HUES48 (cell line): ENCODE data around the gene SSR2.
"Not testable (repeated sequence)": the region's sequence is repeated elsewhere in the genome, so short reads cannot be mapped to it uniquely, and the experiment has no call there.

ENCODE experiments used
- H3K27ac ChIP-seq: one replicate; pipeline ENCODE4 v1.7.0; 2013; ENCODE audit warnings: low read depth, low read length, inconsistent platforms
- H3K27me3 ChIP-seq: 2 replicates; pipeline ENCODE4 v1.6.1; 2013; ENCODE audit warnings: mild to moderate bottlenecking, low read length; ENCODE audit not compliant: control insufficient read depth, insufficient read depth
- H3K36me3 ChIP-seq: 2 replicates; pipeline ENCODE4 v1.6.1; 2013; ENCODE audit warnings: low read length; ENCODE audit not compliant: control insufficient read depth, insufficient read depth
- H3K4me1 ChIP-seq: 2 replicates; pipeline ENCODE4 v1.6.1; 2013; ENCODE audit warnings: mild to moderate bottlenecking, low read length; ENCODE audit not compliant: control insufficient read depth, insufficient read depth
- H3K4me3 ChIP-seq: 2 replicates; pipeline ENCODE4 v1.5.1; 2013; ENCODE audit warnings: mild to moderate bottlenecking, low read depth, low read length
- H3K9ac ChIP-seq: 2 replicates; pipeline ENCODE4 v1.6.1; 2013; ENCODE audit warnings: mild to moderate bottlenecking, low read depth, low read length, moderate library complexity
- H3K9me3 ChIP-seq: 2 replicates; pipeline ENCODE4 v1.6.1; 2013; ENCODE audit warnings: low read length; ENCODE audit not compliant: control insufficient read depth, insufficient read depth

Gene SSR2

DNA sequence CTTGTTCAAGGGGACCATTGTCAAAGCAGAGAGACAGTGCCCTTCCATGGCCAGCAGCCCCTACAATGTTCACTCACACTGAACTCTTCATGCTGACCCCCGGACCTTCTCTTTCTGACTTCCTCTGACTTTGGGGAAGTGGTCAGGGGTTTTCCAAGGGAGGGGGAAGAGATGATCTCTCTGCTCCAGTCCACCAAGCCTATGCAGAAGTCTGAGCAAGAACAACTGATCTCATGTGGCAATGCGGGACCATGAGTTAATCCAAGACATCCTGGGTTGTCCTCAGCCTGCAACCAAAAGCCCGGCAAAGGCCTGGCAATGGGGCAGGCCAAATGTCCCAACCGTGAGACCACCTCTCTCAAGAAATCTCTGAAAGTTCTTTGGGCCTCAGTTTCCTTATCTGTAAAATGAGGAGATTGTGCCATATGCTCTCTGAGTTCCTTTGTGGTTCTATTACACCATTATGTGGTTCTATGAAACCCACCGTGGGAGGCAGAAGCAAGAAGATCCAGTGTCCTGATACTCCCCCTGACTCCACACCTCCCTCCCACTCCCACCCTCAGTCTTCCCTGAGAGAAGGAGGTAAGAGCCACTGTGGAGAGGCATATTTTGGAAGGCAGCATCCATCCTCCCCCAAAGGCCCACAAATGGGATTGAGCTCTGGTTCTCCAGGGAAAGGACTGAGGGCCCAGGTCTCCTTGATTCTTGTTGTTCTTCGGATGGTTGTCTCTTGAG is 30.6 kb downstream of the SSR2 start:
- Histone ChIP-seq H3K27me3 (no peaks in the 10 kb centered on the region), H3K9me3 (no peaks in the 10 kb centered on the region), H3K9ac (no peak overlapping the region), H3K36me3 (no peaks in the 10 kb centered on the region), H3K4me1 (0 out of 2 replicates have a peak, but pooled peaks cover 4% of the 10 kb centered on the region), H3K27ac (no peak overlapping the region), H3K4me3 (no peak overlapping the region)

DNA sequence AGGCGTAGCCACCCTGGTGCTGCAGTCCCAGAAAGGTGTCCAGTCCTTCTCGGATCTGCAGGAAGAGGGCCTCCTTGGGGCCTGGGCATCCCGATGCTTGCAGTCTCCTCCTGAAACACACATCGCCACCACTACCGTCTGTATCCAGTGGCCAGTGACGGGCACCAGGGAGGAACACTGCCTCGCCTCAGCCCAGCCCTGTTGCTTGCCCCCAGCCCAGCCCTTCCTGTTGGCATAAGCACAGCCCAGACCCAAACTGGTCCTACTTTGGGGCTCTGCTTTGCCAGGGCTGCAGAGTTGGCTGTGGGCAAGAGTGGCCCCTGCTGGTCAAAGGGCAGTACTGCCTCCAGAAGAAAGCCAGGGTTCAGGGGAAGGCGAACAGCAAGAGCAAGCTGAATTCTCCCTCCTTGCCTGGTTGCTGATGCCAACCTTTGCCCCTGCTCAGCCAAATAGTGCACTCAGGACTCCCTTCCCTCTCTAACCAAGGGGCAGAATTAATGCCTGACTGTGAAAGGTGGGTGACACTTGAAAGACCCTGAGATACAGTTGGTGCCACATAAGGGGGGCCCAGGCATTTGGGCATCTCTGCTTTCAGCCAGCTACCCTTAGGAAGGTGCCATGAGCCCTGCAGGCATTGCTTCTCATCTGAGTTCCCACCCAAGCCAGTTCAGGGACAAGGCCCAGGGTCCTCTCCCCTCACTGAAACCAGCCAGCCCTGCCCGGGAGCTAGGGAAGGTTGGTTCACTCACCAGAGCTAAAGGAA is 31.3 kb downstream of the SSR2 start:
- H3K36me3 ChIP-seq, result no peaks in the 10 kb centered on the region
- no peaks in the 10 kb centered on the region for H3K9me3 ChIP-seq
- 0 out of 2 replicates have a peak, but pooled peaks cover 4% of the 10 kb centered on the region for H3K4me1 ChIP-seq
- H3K9ac ChIP-seq, result no peak overlapping the region
- H3K27me3 ChIP-seq, result no peaks in the 10 kb centered on the region
- H3K27ac ChIP-seq, result no peak overlapping the region
- no peak overlapping the region for H3K4me3 ChIP-seq

DNA sequence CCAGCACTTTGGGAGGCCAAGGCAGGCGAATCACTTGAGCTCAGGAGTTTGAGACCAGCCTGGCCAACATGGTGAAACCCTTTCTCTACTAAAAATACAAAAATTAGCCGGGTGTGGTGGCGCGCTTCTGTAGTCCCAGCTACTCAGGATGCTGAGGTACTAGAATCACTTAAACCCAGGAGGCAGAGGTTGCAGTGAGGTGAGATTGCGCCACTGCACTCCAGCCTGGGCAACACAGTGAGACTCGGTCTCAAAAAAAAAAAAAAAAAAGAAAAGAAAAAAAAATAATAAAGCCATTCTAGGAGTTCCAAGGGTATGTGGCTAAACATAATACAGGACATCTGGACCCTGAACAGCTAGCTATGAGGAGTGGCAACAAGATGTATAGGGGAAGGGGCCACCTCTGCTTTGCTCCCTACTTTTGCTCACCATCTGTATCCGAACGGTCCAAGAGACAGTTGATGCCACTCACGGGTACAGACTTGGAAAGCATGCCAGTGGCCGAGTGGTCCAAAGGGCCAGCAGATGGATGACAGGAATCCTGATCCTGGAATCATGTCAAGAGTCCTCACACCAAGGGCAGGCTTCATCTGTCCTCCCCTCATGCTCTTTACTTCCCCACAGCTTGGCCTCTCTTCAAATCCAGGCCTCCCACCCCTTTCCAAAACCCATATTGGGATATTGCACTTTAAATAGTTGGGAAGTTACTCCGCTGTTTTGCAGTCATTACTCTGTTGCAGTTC is 35.7 kb downstream of the SSR2 start:
- H3K27ac ChIP-seq, H3K9ac ChIP-seq, H3K9me3 ChIP-seq, H3K4me3 ChIP-seq, H3K27me3 ChIP-seq, H3K36me3 ChIP-seq: not testable (repeated sequence)
- peaks cover 28% of the 10 kb centered on the region for H3K4me1 ChIP-seq

- Histone ChIP-seq H3K27me3 (no peaks in the 10 kb centered on the region), H3K4me1 (peaks cover 35% of the 10 kb centered on the region), H3K4me3 (peak overlapping the region; percentile 32), H3K9me3 (no peaks in the 10 kb centered on the region), H3K27ac (peak overlapping the region; percentile 59), H3K36me3 (no peaks in the 10 kb centered on the region), H3K9ac (0 out of 2 replicates have a peak overlapping the region, but pooled peaks have one; percentile 40)
Measured at GRCh38 chr1:155984341-155984740, 36.4 kb downstream of the SSR2 start.

DNA sequence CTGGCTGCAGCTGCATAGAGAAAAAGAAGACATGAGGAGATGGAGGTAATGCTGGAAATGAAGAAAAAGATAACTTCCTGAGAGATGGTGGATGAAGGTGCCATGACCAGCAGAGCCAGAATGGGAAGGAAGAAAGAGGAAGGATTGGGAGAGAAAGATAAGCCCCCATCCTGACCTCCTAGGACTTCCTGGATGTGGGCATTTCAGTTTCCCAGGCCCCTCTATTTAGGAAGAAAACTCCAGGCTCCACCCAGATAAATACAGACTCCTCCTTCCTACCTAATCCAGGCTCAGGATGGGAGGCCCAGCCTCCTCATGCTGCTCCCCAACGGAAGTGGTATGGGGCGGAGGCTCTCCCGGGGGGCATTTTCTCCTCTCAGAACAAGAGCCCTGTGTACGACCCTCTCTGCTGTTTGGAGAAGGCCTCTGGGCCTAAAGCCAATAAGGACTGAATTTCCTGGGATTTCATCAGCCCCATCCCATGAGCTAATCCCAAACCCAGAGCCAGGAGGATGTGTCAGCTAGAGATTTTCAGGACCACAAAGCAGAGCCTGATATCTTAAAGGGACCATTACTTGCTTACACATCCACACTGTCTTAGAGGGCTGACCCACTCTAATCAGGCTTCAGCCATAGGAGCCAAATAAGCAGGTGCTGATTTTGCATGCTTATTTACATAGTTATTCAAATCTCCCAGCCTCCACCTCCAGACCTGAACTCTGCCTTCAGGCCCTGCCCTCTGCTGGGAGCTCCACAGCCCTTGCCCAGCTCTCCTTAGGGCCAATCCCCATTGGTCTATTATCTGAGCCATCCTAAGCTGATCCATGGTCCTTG is 37.3 kb downstream of the SSR2 start:
- Histone ChIP-seq H3K9ac (no peak overlapping the region), H3K36me3 (no peaks in the 10 kb centered on the region), H3K4me3 (peak overlapping the region; percentile 32), H3K9me3 (no peaks in the 10 kb centered on the region), H3K27me3 (no peaks in the 10 kb centered on the region), H3K4me1 (peaks cover 36% of the 10 kb centered on the region), H3K27ac (peak overlapping the region; percentile 59)

DNA sequence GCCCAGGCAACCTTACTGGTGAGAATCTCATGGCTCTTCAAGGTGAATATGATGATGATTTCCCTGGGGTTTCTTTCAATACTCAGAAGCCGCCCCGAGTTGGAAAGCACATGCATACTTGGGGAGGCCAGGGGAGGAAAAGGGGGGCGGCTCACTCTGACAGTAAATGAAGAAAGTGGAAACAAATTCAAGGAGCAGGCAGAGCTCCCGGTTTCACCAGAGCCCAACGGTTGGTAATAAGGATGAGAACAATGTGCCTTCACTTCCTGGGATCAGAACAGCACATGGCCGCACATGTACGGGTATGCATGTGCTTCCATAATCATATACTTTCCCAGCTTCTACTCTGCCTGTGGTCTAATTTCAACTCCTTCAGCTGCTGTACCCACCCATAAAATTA is 38.6 kb downstream of the SSR2 start:
- no peak overlapping the region for H3K27ac ChIP-seq
- H3K9me3 ChIP-seq, result no peaks in the 10 kb centered on the region
- no peak overlapping the region for H3K4me3 ChIP-seq
- H3K4me1 ChIP-seq, result peaks cover 39% of the 10 kb centered on the region
- H3K36me3 ChIP-seq, result no peaks in the 10 kb centered on the region
- H3K27me3 ChIP-seq, result no peaks in the 10 kb centered on the region
- no peak overlapping the region for H3K9ac ChIP-seq

- Histone ChIP-seq H3K9me3 (no peaks in the 10 kb centered on the region), H3K27ac (no peak overlapping the region), H3K27me3 (no peaks in the 10 kb centered on the region), H3K4me1 (peaks cover 45% of the 10 kb centered on the region), H3K4me3 (no peak overlapping the region), H3K9ac (no peak overlapping the region), H3K36me3 (no peaks in the 10 kb centered on the region)
Measured at GRCh38 chr1:155981266-155982088, 39.3 kb downstream of the SSR2 start.

GRCh38 chr1:155979597-155980343 is 41.0 kb downstream of the SSR2 start:
- Histone ChIP-seq H3K9ac (0 out of 2 replicates have a peak overlapping the region, but pooled peaks have one; percentile 51), H3K4me3 (peak overlapping the region; percentile 85), H3K27me3 (no peaks in the 10 kb centered on the region), H3K9me3 (no peaks in the 10 kb centered on the region), H3K4me1 (peaks cover 60% of the 10 kb centered on the region), H3K36me3 (no peaks in the 10 kb centered on the region), H3K27ac (peak overlapping the region; percentile 92)

- Histone ChIP-seq H3K36me3 (0 out of 2 replicates have a peak, but pooled peaks cover 4% of the 10 kb centered on the region), H3K9me3 (no peaks in the 10 kb centered on the region), H3K27ac (peak overlapping the region; percentile 92), H3K27me3 (no peaks in the 10 kb centered on the region), H3K4me3 (peak overlapping the region; percentile 85), H3K4me1 (peaks cover 65% of the 10 kb centered on the region), H3K9ac (0 out of 2 replicates have a peak overlapping the region, but pooled peaks have one; percentile 51)
Measured at GRCh38 chr1:155978973-155979429, 41.8 kb downstream of the SSR2 start.
